Endothelial cell of umbilical vein (primary cell): Measurements from ENCODE around the gene ARG2. TPM values are rescaled to one million over a fixed set of nuclear protein-coding genes. Genes with fewer than 3 reads are reported as not detected.

Experiments used
- BruUV-seq: library from RNA; stranded (reverse); fragments of 400-500 nt; replicated peaks from 2 replicates; lab custom pipeline; 2021; lab: Mats Ljungman, UMichigan
- CTCF ChIA-PET: fragments of 300-600, 350-600 bp; sonication (Branson Sonifier 250); formaldehyde crosslinking; loops from one replicate; lab custom pipeline; 2021; ENCODE audit warnings: antibody characterized with exemption, inconsistent platforms; lab: Charles Lee
- POLR2A ChIA-PET: fragments of 300-600, 350-600 bp; sonication (Branson Sonifier 250); formaldehyde crosslinking; loops from one replicate; lab custom pipeline; 2021; ENCODE audit warnings: antibody characterized with exemption, inconsistent platforms; lab: Charles Lee
- DNase-seq: peaks from one replicate; pipeline ENCODE4 v3.0.0-alpha.2; 2011; ENCODE audit warnings: low read depth, low spot score
- FAIRE-seq: peaks from 2 replicates; lab custom pipeline; 2011; peaks lifted over from hg19 to GRCh38; lab: Jason Lieb, UNC
- H2AFZ ChIP-seq: 2 replicates; pipeline ENCODE4 v1.6.0; 2012; ENCODE audit warnings: low read depth, low read length, control low read depth, inconsistent platforms
- H3K27ac ChIP-seq: 2 replicates; pipeline ENCODE4 v1.5.1; 2011; ENCODE audit warnings: low read depth, mild to moderate bottlenecking, control low read depth, low read length, moderate library complexity; ENCODE audit not compliant: insufficient read depth
- H3K27me3 ChIP-seq, 2 experiments: 2 replicates each; pipeline versions ENCODE4 v1.6.0 to v1.6.1; 2011; ENCODE audit warnings: low read length in 2 of 2, mixed read lengths in 1 of 2; ENCODE audit not compliant: control insufficient read depth in 2 of 2, insufficient read depth in 2 of 2
- H3K36me3 ChIP-seq, 2 experiments: 2 replicates in 1 of 2; 3 replicates in 1 of 2; pipeline ENCODE4 v1.5.1; 2011; ENCODE audit warnings: low read length in 2 of 2, mild to moderate bottlenecking in 1 of 2, moderate library complexity in 1 of 2; ENCODE audit not compliant: control insufficient read depth in 2 of 2, insufficient read depth in 2 of 2; ENCODE audit errors: extremely low read depth in 1 of 2
- H3K4me1 ChIP-seq: 3 replicates; pipeline ENCODE4 v1.5.1; 2011; ENCODE audit warnings: mild to moderate bottlenecking, low read length; ENCODE audit not compliant: control insufficient read depth, insufficient read depth; ENCODE audit errors: extremely low read depth
- H3K4me2 ChIP-seq: 2 replicates; pipeline ENCODE4 v1.6.1; 2011; ENCODE audit warnings: low read length, control low read depth, mixed read lengths; ENCODE audit not compliant: insufficient read depth
- H3K4me3 ChIP-seq, 3 experiments: fragments of 200-600 bp in 1 of 3; sonication (generic), shearing (Covaris generic) in 1 of 3; replicated peaks in 1 of 3; 2 replicates each; pipeline ENCODE4 v1.5.1; 2011 to 2016; ENCODE audit warnings: control low read depth in 3 of 3, low read length in 3 of 3, mild to moderate bottlenecking in 2 of 3, inconsistent platforms in 1 of 3, low read depth in 1 of 3, moderate library complexity in 1 of 3; ENCODE audit not compliant: insufficient read depth in 1 of 3
- H3K79me2 ChIP-seq: 2 replicates; pipeline ENCODE4 v1.6.0; 2012; ENCODE audit warnings: low read length, inconsistent platforms; ENCODE audit not compliant: control insufficient read depth, insufficient read depth
- H3K9ac ChIP-seq: replicated peaks from 2 replicates; pipeline ENCODE3; 2011; ENCODE audit warnings: low read length, control low read depth; ENCODE audit not compliant: insufficient read depth; ENCODE audit errors: extremely low read depth
- H3K9me1 ChIP-seq: replicated peaks from 3 replicates; pipeline ENCODE4 v1.6.0; 2011; ENCODE audit warnings: mild to moderate bottlenecking, low read length; ENCODE audit not compliant: control insufficient read depth, insufficient read depth; ENCODE audit errors: extremely low read depth
- H3K9me3 ChIP-seq: replicated peaks from 2 replicates; pipeline ENCODE4 v1.5.1; 2012; ENCODE audit warnings: low read length, inconsistent platforms; ENCODE audit not compliant: control insufficient read depth, insufficient read depth
- H4K20me1 ChIP-seq: replicated peaks from 2 replicates; pipeline ENCODE3; 2011; ENCODE audit warnings: mild to moderate bottlenecking, low read length; ENCODE audit not compliant: control insufficient read depth, insufficient read depth; ENCODE audit errors: extremely low read depth
- EZH2 ChIP-seq: IDR thresholded peaks from 2 replicates; pipeline ENCODE4 v1.6.1; 2012; ENCODE audit warnings: borderline replicate concordance, low read depth, mild to moderate bottlenecking, moderate library complexity, low read length, inconsistent platforms; ENCODE audit not compliant: severe bottlenecking
- FOS ChIP-seq: IDR thresholded peaks from 2 replicates; pipeline ENCODE4 v1.6.1; 2011; ENCODE audit warnings: mild to moderate bottlenecking, low read length, moderate library complexity, borderline replicate concordance; ENCODE audit not compliant: insufficient read depth
- GATA2 ChIP-seq: IDR thresholded peaks from 2 replicates; pipeline ENCODE4 v1.7.0; 2011; ENCODE audit warnings: low read depth, mild to moderate bottlenecking, moderate library complexity, mixed read lengths, low read length; ENCODE audit not compliant: insufficient read length, insufficient read depth
- JUN ChIP-seq: IDR thresholded peaks from 2 replicates; pipeline ENCODE4 v1.6.1; 2011; ENCODE audit warnings: borderline replicate concordance, low read depth; ENCODE audit not compliant: insufficient read length, insufficient read depth
- MYC ChIP-seq: IDR thresholded peaks from one replicate; pipeline ENCODE4 v1.6.1; 2011; ENCODE audit warnings: mild to moderate bottlenecking, low read depth, low read length
- POLR2A ChIP-seq: IDR thresholded peaks from 2 replicates; pipeline ENCODE4 v1.6.1; 2012; ENCODE audit warnings: low read depth, mild to moderate bottlenecking, control low read depth, low read length
- POLR2AphosphoS5 ChIP-seq: IDR thresholded peaks from 2 replicates; pipeline ENCODE4 v1.6.1; 2012; ENCODE audit warnings: low read depth, mild to moderate bottlenecking, control low read depth, low read length, moderate library complexity; ENCODE audit not compliant: insufficient read depth
- dilution Hi-C: fragments of 300-500 bp; cut with MboI; formaldehyde crosslinking; loops from one replicate; pipeline ENCODE4 v1.15.0; 2019; ENCODE audit warnings: low sequenced_read_pairs; ENCODE audit not compliant: extremely low pct_ligation_motif_present
- intact Hi-C: fragments of 100-400 bp; cut with micrococcal nuclease; formaldehyde crosslinking; loops from one replicate; pipeline ENCODE4 v1.10.0; 2022
- polyA plus RNA-seq, 4 experiments: library from polyadenylated mRNA; depleted of rRNA in 3 of 4; stranded (reverse) in 3 of 4; unstranded in 1 of 4; fragments of >200 nt; gene quantifications; 2 replicates each; pipeline versions ENCODE4 v1.2.1 to v1.2.3, GENCODE V29; 2011 to 2012; ENCODE audit warnings: missing spikeins in 1 of 4
- total RNA-seq: library from RNA; stranded (reverse); gene quantifications from 2 replicates; pipeline ENCODE4 v1.2.3, GENCODE V29; 2021
- TF ChIP-seq, protein P1 (sequence below), 2 donors: IDR thresholded peaks; 1 replicate in 1 of 2; 2 replicates in 1 of 2; pipeline ENCODE4 v1.5.1; 2011; ENCODE audit warnings: low read length in 2 of 2, mild to moderate bottlenecking in 2 of 2, moderate library complexity in 2 of 2, control low read depth in 1 of 2, inconsistent platforms in 1 of 2, low read depth in 1 of 2; ENCODE audit not compliant: insufficient read depth in 1 of 2; ENCODE audit errors: extremely low read depth in 1 of 2
- TF ChIP-seq, protein P2 (sequence below): IDR thresholded peaks from 2 replicates; pipeline ENCODE4 v1.6.1; 2011; ENCODE audit not compliant: insufficient read depth, insufficient read length

The ARG2 gene
- total and polyA plus RNA-seq, 2 donors (not counting 3 experiments of a cell fraction or from before 2014, with no cell fraction given), result 16.6 to 22.5 TPM

DNA sequence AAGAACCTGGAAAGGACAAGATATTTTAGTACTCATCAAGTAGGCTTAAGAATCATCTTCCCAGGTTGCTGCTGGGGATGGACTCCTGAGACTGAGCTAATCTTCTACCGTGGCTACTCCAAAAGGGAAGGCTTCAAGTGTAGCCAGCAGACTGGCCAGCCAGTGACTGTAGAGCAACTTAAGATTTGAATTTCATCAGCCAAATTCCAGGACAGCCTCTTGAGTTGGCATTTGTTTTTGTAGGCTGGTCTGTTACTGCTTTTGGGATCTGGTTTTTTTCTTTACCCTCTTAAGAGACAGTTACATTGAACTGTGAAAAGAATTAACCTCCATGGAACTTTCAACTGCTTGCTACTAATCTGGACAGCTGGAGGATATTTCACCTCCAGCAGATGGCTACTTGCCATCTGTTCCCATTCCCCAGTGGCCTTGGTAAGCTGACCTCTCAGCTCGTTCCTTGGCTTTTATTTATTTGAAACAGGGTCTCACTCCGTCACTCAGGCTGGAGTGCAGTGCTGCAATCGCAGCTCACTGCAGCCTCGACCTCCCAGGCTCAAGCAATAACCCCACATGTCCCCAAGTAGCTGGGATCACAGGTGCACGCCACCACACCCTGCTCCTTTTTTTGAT is 34.0 kb downstream of the ARG2 start:
- H3K27me3 ChIP-seq, result no peaks in the 10 kb centered on the region
- no peak overlapping the region for H3K4me2 ChIP-seq
- H3K9me3 ChIP-seq, result no peaks in the 10 kb centered on the region
- H3K9me1 ChIP-seq, result no peaks in the 10 kb centered on the region
- CTCF ChIA-PET, result interaction anchor here (0.9 to 3.9 kb wide), 6 partner anchors 13 to 54 kb away, joined by 3 to 25 read pairs (median 6); partner anchors contain the start of gene PIGH
- no peaks in the 10 kb centered on the region for H3K79me2 ChIP-seq
- no peak overlapping the region for H3K9ac ChIP-seq
- H3K36me3 ChIP-seq, result peaks cover 23 to 42% of the 10 kb centered on the region in 2 experiments
- no peak overlapping the region for H2AFZ ChIP-seq
- intact Hi-C loops (no loop called here), dilution Hi-C loops (no loop called here)
- TF ChIP-seq POLR2AphosphoS5, result no peak
- TF ChIP-seq JUN, result no peak
- no peak for TF ChIP-seq GATA2
- TF ChIP-seq, protein P1, sequence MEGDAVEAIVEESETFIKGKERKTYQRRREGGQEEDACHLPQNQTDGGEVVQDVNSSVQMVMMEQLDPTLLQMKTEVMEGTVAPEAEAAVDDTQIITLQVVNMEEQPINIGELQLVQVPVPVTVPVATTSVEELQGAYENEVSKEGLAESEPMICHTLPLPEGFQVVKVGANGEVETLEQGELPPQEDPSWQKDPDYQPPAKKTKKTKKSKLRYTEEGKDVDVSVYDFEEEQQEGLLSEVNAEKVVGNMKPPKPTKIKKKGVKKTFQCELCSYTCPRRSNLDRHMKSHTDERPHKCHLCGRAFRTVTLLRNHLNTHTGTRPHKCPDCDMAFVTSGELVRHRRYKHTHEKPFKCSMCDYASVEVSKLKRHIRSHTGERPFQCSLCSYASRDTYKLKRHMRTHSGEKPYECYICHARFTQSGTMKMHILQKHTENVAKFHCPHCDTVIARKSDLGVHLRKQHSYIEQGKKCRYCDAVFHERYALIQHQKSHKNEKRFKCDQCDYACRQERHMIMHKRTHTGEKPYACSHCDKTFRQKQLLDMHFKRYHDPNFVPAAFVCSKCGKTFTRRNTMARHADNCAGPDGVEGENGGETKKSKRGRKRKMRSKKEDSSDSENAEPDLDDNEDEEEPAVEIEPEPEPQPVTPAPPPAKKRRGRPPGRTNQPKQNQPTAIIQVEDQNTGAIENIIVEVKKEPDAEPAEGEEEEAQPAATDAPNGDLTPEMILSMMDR (IDR thresholded peaks at IDR 0.05; ENCODE audit: extremely low read depth in 1 of 2, insufficient read depth in 1 of 2, low read depth in 1 of 2, low read length in 2 of 2), result no peak
- TF ChIP-seq, protein P2, sequence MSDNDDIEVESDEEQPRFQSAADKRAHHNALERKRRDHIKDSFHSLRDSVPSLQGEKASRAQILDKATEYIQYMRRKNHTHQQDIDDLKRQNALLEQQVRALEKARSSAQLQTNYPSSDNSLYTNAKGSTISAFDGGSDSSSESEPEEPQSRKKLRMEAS, result no peak
- no peak for TF ChIP-seq FOS
- no peak for TF ChIP-seq POLR2A
- TF ChIP-seq EZH2, result no peak
- no peak for TF ChIP-seq MYC
- no peak overlapping the region for H3K27ac ChIP-seq
- no peak overlapping the region for H3K4me3 ChIP-seq
- H3K4me1 ChIP-seq, result no peaks in the 10 kb centered on the region
- POLR2A ChIA-PET, result no interaction called here
- FAIRE-seq (no peak), DNase-seq (no peak)
- H4K20me1 ChIP-seq, result no peaks in the 10 kb centered on the region
- no TSS peak for BruUV-seq
